Adrenal gland (tissue), 12 donors: ENCODE measurements around the gene ORC6. TPM values are rescaled to one million over a fixed set of nuclear protein-coding genes. Genes with fewer than 3 reads are reported as not detected.

Experiments
- DNase-seq, 7 donors: peaks; one replicate each; pipeline ENCODE4 v3.0.0-alpha.2; 2019 to 2020
- H3K27ac ChIP-seq, 5 donors: fragments of 200-600 bp; sonication (generic) in 4 of 5; 1 replicate in 3 of 5; 2 replicates in 2 of 5; pipeline versions ENCODE4 v1.5.1 to v1.8.0; 2016 to 2020; ENCODE audit warnings: mild to moderate bottlenecking in 1 of 5
- H3K27me3 ChIP-seq: fragments of 200-600 bp; 2 replicates; pipeline ENCODE4 v1.8.0; 2021
- H3K36me3 ChIP-seq, 2 donors: fragments of 200-600 bp; replicated peaks in 1 of 2; 1 replicate in 1 of 2; 2 replicates in 1 of 2; pipeline versions ENCODE4 v1.5.1 to v1.8.0; 2018 to 2022
- H3K4me1 ChIP-seq, 2 donors: fragments of 200-600 bp; replicated peaks in 1 of 2; 1 replicate in 1 of 2; 2 replicates in 1 of 2; pipeline versions ENCODE4 v1.5.1 to v1.8.0; 2018 to 2021
- H3K4me3 ChIP-seq, 4 donors: fragments of 200-600 bp; sonication (generic) in 3 of 4; one replicate each; pipeline ENCODE4 v1.5.1; 2016 to 2018
- H3K9me3 ChIP-seq, 3 donors: fragments of 200-600 bp; sonication (generic) in 1 of 3; replicated peaks in 1 of 3; 1 replicate in 2 of 3; 2 replicates in 1 of 3; pipeline versions ENCODE4 v1.5.1 to v1.8.0; 2016 to 2021
- CTCF ChIP-seq, 6 experiments: fragments of 450-650 bp in 4 of 6; fragments of 200-600 bp in 2 of 6; sonication (generic) in 1 of 6; IDR thresholded peaks; 1 replicate in 5 of 6; 2 replicates in 1 of 6; pipeline versions ENCODE4 v1.5.1 to v1.8.0; 2016 to 2021; ENCODE audit warnings: antibody characterized with exemption in 6 of 6, mild to moderate bottlenecking in 2 of 6, moderate library complexity in 1 of 6
- POLR2A ChIP-seq, 2 donors: fragments of 450-650 bp; IDR thresholded peaks; one replicate each; pipeline ENCODE4 v1.6.1; 2017; ENCODE audit warnings: antibody characterized with exemption in 2 of 2, mild to moderate bottlenecking in 2 of 2, moderate library complexity in 1 of 2
- WGBS, 4 donors: extraction: QIAGEN DNeasy Blood & Tissue Kit in 2 of 4; methylation state at CpG; one replicate each; pipeline versions ENCODE4 v1.1.5 to v1.1.7; 2013 to 2017; 5-methylcytosine and 5-hydroxymethylcytosine counted together
- intact Hi-C, 2 donors: fragments of 100-400 bp; cut with DNase I; formaldehyde crosslinking; loops; one replicate each; pipeline versions ENCODE4 v1.14.1 to v1.15.0; 2022 to 2023
- polyA plus RNA-seq, 3 donors: library from polyadenylated mRNA; stranded (reverse); fragments of 200-250 nt in 2 of 3; fragments of 350-450 nt in 1 of 3; fragmentation: Illumina TruSeq in 1 of 3; extraction: RNeasy Lipid Tissue Mini Kit (QIAGEN cat#74804) in 1 of 3; gene quantifications; one replicate each; pipeline ENCODE4 v1.2.3, GENCODE V29; 2013 to 2014
- total RNA-seq, 9 donors: library from RNA; depleted of rRNA in 4 of 9; stranded (reverse); fragments of >200 nt in 4 of 9; fragments of 120-200 nt in 1 of 9; fragmentation: NEBNext Ultra II Directional in 1 of 9; extraction: Animal tissue kit (Norgen Biotek cat#: 25700) in 1 of 9; gene quantifications; one replicate each; pipeline versions ENCODE4 v1.1.0 to v1.2.4, GENCODE V29; 2013 to 2023
- donor health status: healthy with polysubstance abuse.
- donor health status: Bipolar disorder and iron deficiency.
- donor health status: DM: yes; HTN: yes; CAD: no.
- donor health status: DM: no; HTN: no; CAD: no.
- donor health status: DM: no; HTN: no; CAD: no.
- donor health status: DM: yes; HTN: yes; CAD: no.

The ORC6 gene
- total and polyA plus RNA-seq, 12 donors, result 0.55 to 16.1 (median 2.6) TPM; not detected in 1

- H3K4me3 ChIP-seq, result no peak overlapping the region
- TF ChIP-seq POLR2A (IDR thresholded peaks at IDR 0.05) (no peak), CTCF (IDR thresholded peaks at IDR 0.05) (no peak)
- intact Hi-C loops, result no loop called here
- H3K9me3 ChIP-seq, result peaks cover 0 to 7% (median 0%) of the 10 kb centered on the region in 3 donors
- DNase-seq, result no peak
- no peaks in the 10 kb centered on the region for H3K27me3 ChIP-seq
- H3K4me1 ChIP-seq, result no peaks in the 10 kb centered on the region
- 86 to 100% (median 94%) methylated on average over 2 of the region's 2 CpGs for WGBS, 4 donors
- H3K36me3 ChIP-seq, result no peaks in the 10 kb centered on the region
- H3K27ac ChIP-seq, result no peak overlapping the region
Measured at GRCh38 chr16:46720619-46721018, 31.2 kb downstream of the ORC6 start.

- intact Hi-C loops, result no loop called here
- 72 to 92% (median 86%) methylated on average over 3 to 4 of the region's 4 CpGs for whole genome bisulfite sequencing, 4 donors
- TF ChIP-seq CTCF (IDR thresholded peaks at IDR 0.05) (no peak), POLR2A (IDR thresholded peaks at IDR 0.05) (no peak)
- Histone ChIP-seq H3K4me1 (no peaks in the 10 kb centered on the region), H3K4me3 (no peak overlapping the region), H3K27ac (no peak overlapping the region), H3K27me3 (no peaks in the 10 kb centered on the region), H3K9me3 (peaks cover 0 to 7% (median 0%) of the 10 kb centered on the region in 3 donors), H3K36me3 (no peaks in the 10 kb centered on the region)
- no peak for DNase-seq
Measured at GRCh38 chr16:46721885-46722284, 32.4 kb downstream of the ORC6 start.

GRCh38 chr16:46727184-46727583, 37.7 kb downstream of the ORC6 start:
- TF ChIP-seq CTCF (IDR thresholded peaks at IDR 0.05) (no peak), POLR2A (IDR thresholded peaks at IDR 0.05) (no peak)
- H3K36me3 ChIP-seq, result no peaks in the 10 kb centered on the region

GRCh38 chr16:46727630-46728029, 38.2 kb downstream of the ORC6 start:
- WGBS, 4 donors, result 93 to 96% (median 94%) methylated on average over 9 of the region's 9 CpGs

More at GRCh38 chr16:46727184-46727583, 37.7 kb downstream of the ORC6 start:
- 93 to 97% (median 95%) methylated on average over 2 to 7 of the region's 7 CpGs for WGBS, 4 donors
- Histone ChIP-seq H3K27me3 (no peaks in the 10 kb centered on the region), H3K9me3 (peaks cover 0 to 7% (median 0%) of the 10 kb centered on the region in 3 donors), H3K27ac (no peak overlapping the region), H3K4me1 (no peaks in the 10 kb centered on the region), H3K4me3 (no peak overlapping the region)
- peak in 1 of 7 donors; percentile 17 for DNase-seq
- intact Hi-C loops, result no loop called here

More at GRCh38 chr16:46727630-46728029, 38.2 kb downstream of the ORC6 start:
- Histone ChIP-seq H3K4me3 (no peak overlapping the region), H3K36me3 (no peaks in the 10 kb centered on the region), H3K4me1 (no peaks in the 10 kb centered on the region), H3K9me3 (peaks cover 0 to 7% (median 0%) of the 10 kb centered on the region in 3 donors), H3K27me3 (no peaks in the 10 kb centered on the region), H3K27ac (no peak overlapping the region)
- intact Hi-C loops, result no loop called here
- TF ChIP-seq POLR2A (IDR thresholded peaks at IDR 0.05) (no peak), CTCF (IDR thresholded peaks at IDR 0.05) (no peak)
- DNase-seq, result peak in 1 of 7 donors; percentile 20
